PFSK-1 (cell line): ENCODE results near the gene SIAE.

Experiments used
- FOXP2 ChIP-seq: optimal IDR thresholded peaks from 2 replicates; pipeline ENCODE3; 2011; ENCODE audit warnings: borderline replicate concordance, control low read depth, inconsistent platforms; ENCODE audit not compliant: insufficient read depth; ENCODE audit errors: extremely low read length, extremely low read depth
- POLR2AphosphoS5 ChIP-seq: IDR thresholded peaks from 2 replicates; pipeline ENCODE4 v1.6.1; 2012; ENCODE audit warnings: low read depth, mild to moderate bottlenecking, control low read depth, low read length, moderate library complexity
- REST ChIP-seq, 2 experiments: IDR thresholded peaks; 2 replicates each; pipeline versions ENCODE4 v1.6.1 to v1.8.0; 2011 to 2012; ENCODE audit warnings: low read depth in 2 of 2, low read length in 2 of 2, control low read depth in 1 of 2, inconsistent platforms in 1 of 2, mild to moderate bottlenecking in 1 of 2, moderate library complexity in 1 of 2; ENCODE audit not compliant: insufficient read depth in 1 of 2
- SIN3A ChIP-seq: IDR thresholded peaks from 2 replicates; pipeline ENCODE4 v1.6.1; 2012; ENCODE audit warnings: mild to moderate bottlenecking, low read length, moderate library complexity, borderline replicate concordance; ENCODE audit not compliant: insufficient read depth
- TAF1 ChIP-seq: IDR thresholded peaks from 2 replicates; pipeline ENCODE4 v1.6.1; 2012; ENCODE audit warnings: low read length, control low read depth, borderline replicate concordance; ENCODE audit not compliant: insufficient read depth

Gene SIAE

GRCh38 chr11:124610295-124610694, 63.2 kb downstream of the SIAE start:
- TF ChIP-seq TAF1 (no peak), POLR2AphosphoS5 (no peak), SIN3A (no peak), FOXP2 (no peak), REST (IDR thresholded peaks at IDR 0.05; ENCODE audit: insufficient read depth in 1 of 2, low read depth in 2 of 2, low read length in 2 of 2) (no peak)

GRCh38 chr11:124608147-124608546, 65.4 kb downstream of the SIAE start:
- TF ChIP-seq SIN3A = no peak
- no peak for TF ChIP-seq TAF1
- no peak for TF ChIP-seq REST (IDR thresholded peaks at IDR 0.05; ENCODE audit: insufficient read depth in 1 of 2, low read depth in 2 of 2, low read length in 2 of 2)
- TF ChIP-seq POLR2AphosphoS5 = no peak
- no peak for TF ChIP-seq FOXP2

- no peak for TF ChIP-seq FOXP2
- no peak for TF ChIP-seq POLR2AphosphoS5
- no peak for TF ChIP-seq REST (IDR thresholded peaks at IDR 0.05; ENCODE audit: insufficient read depth in 1 of 2, low read depth in 2 of 2, low read length in 2 of 2)
- TF ChIP-seq TAF1 = no peak
- TF ChIP-seq SIN3A = no peak
Observed at GRCh38 chr11:124605719-124606118, 67.8 kb downstream of the SIAE start.

- TF ChIP-seq SIN3A = no peak
- TF ChIP-seq FOXP2 = no peak
- no peak for TF ChIP-seq TAF1
- no peak for TF ChIP-seq POLR2AphosphoS5
- TF ChIP-seq REST (IDR thresholded peaks at IDR 0.05; ENCODE audit: insufficient read depth in 1 of 2, low read depth in 2 of 2, low read length in 2 of 2) = no peak
Observed at GRCh38 chr11:124602193-124602592, 71.3 kb downstream of the SIAE start.
